Measurements from ENCODE around the gene PHB1.
A peak's percentile ranks its signal among the peaks of the same experiment; 100 is the strongest.
"Not testable (repeated sequence)": the region's sequence is repeated elsewhere in the genome, so short reads cannot be mapped to it uniquely, and the experiment has no call there.

The PHB1 gene

GRCh38 chr17:49381033-49381432, 33.6 kb downstream of the PHB1 start:
- no peak for DNase-seq (ENCODE audit: low read depth)

GRCh38 chr17:49379926-49380325, 34.8 kb downstream of the PHB1 start:
- DNase-seq (ENCODE audit: low read depth): no peak

GRCh38 chr17:49378311-49378710, 36.4 kb downstream of the PHB1 start:
- no peak for DNase-seq (ENCODE audit: low read depth)

- DNase-seq (ENCODE audit: low read depth): no peak
Observed at GRCh38 chr17:49375544-49375943, 39.1 kb downstream of the PHB1 start.

GRCh38 chr17:49373115-49373514, 41.6 kb downstream of the PHB1 start:
- no peak for DNase-seq (ENCODE audit: low read depth)

GRCh38 chr17:49372425-49372824, 42.3 kb downstream of the PHB1 start:
- DNase-seq (ENCODE audit: low read depth): no peak

GRCh38 chr17:49370971-49371834, 43.5 kb downstream of the PHB1 start:
- DNase-seq (ENCODE audit: low read depth): no peak

GRCh38 chr17:49369760-49370159, 44.9 kb downstream of the PHB1 start:
- no peak for DNase-seq (ENCODE audit: low read depth)

- no peak for DNase-seq (ENCODE audit: low read depth)
Observed at GRCh38 chr17:49369089-49369488, 45.6 kb downstream of the PHB1 start.

GRCh38 chr17:49365667-49366066, 49.0 kb downstream of the PHB1 start:
- DNase-seq (ENCODE audit: low read depth): no peak

- not testable (repeated sequence) for DNase-seq (ENCODE audit: low read depth)
Observed at GRCh38 chr17:49365126-49365525, 49.6 kb downstream of the PHB1 start.

- DNase-seq (ENCODE audit: low read depth): no peak
Observed at GRCh38 chr17:49364119-49364518, 50.6 kb downstream of the PHB1 start.

GRCh38 chr17:49363251-49363650, 51.4 kb downstream of the PHB1 start:
- no peak for DNase-seq (ENCODE audit: low read depth)

- DNase-seq (ENCODE audit: low read depth): no peak
Observed at GRCh38 chr17:49362723-49363117, 52.0 kb downstream of the PHB1 start.

- DNase-seq (ENCODE audit: low read depth): peak; percentile 39
Observed at GRCh38 chr17:49361902-49362722, 52.6 kb downstream of the PHB1 start, which contains the start of gene ZNF652. ZNF652 (minus strand) TSS chr17:49362250; CDS start chr17:49317725, 44,525 bp downstream.

- DNase-seq (ENCODE audit: low read depth): peak; percentile 38
Observed at GRCh38 chr17:49361129-49361901, 53.4 kb downstream of the PHB1 start.

- DNase-seq (ENCODE audit: low read depth): no peak
Observed at GRCh38 chr17:49360796-49361128, 53.9 kb downstream of the PHB1 start.

GRCh38 chr17:49359990-49360795, 54.5 kb downstream of the PHB1 start:
- DNase-seq (ENCODE audit: low read depth): no peak

GRCh38 chr17:49358641-49359247, 55.9 kb downstream of the PHB1 start:
- DNase-seq (ENCODE audit: low read depth): no peak

- no peak for DNase-seq (ENCODE audit: low read depth)
Observed at GRCh38 chr17:49357516-49357915, 57.2 kb downstream of the PHB1 start.

- no peak for DNase-seq (ENCODE audit: low read depth)
Observed at GRCh38 chr17:49356320-49356719, 58.4 kb downstream of the PHB1 start.

Data from HS-27A (cell line).